ENCODE results near the gene CD58. TPM values are rescaled to one million over a fixed set of nuclear protein-coding genes. Genes with fewer than 3 reads are reported as not detected.

CD58 gene
- total RNA-seq, 1 experiment from 2014 or later: 23.6 TPM

- ChIA-PET POLR2A (ENCODE audit: unreplicated experiment) (interaction anchor here (0.5 kb wide), 1 partner anchor 241 kb away, joined by 3 read pairs; no protein-coding TSS in a partner anchor), CTCF (no interaction called here)
- H2AFZ ChIP-seq: no peak overlapping the region
- no TSS peak for BruUV-seq (replicated peaks)
- no peak overlapping the region for H3K4me2 ChIP-seq
- H3K36me3 ChIP-seq (ENCODE audit: low read depth): no peaks in the 10 kb centered on the region
- no peaks in the 10 kb centered on the region for H3K9me3 ChIP-seq (ENCODE audit: insufficient read depth, low read depth)
- DNase-seq: no peak
- no peak overlapping the region for H3K27ac ChIP-seq
- H3K4me3 ChIP-seq: no peak overlapping the region
- no peaks in the 10 kb centered on the region for H3K9me2 ChIP-seq (ENCODE audit: insufficient read depth)
- H3F3A ChIP-seq (ENCODE audit: insufficient read depth, low read depth): peaks cover 7% of the 10 kb centered on the region; the same call in 1 of the 2 replicates
- no peaks in the 10 kb centered on the region for H3K27me3 ChIP-seq (ENCODE audit: insufficient read depth, low read depth)
- peaks cover 55% of the 10 kb centered on the region for H3K4me1 ChIP-seq (replicated peaks; ENCODE audit: insufficient read depth)
- intact Hi-C loops (cut with micrococcal nuclease; ENCODE audit: unreplicated experiment): loop anchor here (5.0 to 10.0 kb wide), 2 partner anchors 689 to 712 kb away; no protein-coding TSS in a partner anchor
- no peaks in the 10 kb centered on the region for H3K79me2 ChIP-seq (ENCODE audit: low read depth)
- TF ChIP-seq CTCF (conservative IDR thresholded peaks at IDR 0.05) (no peak), EZH2 (IDR thresholded peaks at IDR 0.05; ENCODE audit: low read depth) (no peak)
- no peaks in the 10 kb centered on the region for H4K20me1 ChIP-seq (ENCODE audit: insufficient read depth)
Measured at GRCh38 chr1:116496380-116496779, 74.4 kb downstream of the CD58 start.

DNA sequence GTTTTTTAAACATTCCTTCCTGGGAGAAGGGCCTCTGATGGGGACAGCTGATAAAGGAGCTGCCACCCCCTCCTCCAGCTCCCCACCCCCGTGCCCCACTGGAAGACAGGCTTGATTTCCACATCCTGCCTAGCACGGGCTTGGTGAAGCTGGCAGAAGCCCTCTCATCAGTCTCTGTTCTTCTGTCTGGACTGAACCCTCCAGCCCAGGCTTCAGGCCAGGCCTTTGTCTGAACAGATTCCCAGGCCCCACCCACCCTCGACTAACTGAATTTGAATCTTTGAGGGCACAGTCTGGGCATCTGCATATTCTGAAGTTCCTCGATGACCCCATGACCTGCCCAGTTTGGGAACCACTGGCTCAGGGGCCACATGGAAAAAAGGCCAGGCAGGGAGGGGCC is 75.3 kb downstream of the CD58 start:
- Histone ChIP-seq H2AFZ (no peak overlapping the region), H4K20me1 (ENCODE audit: insufficient read depth) (no peaks in the 10 kb centered on the region)

GRCh38 chr1:116494745-116495144 is 76.1 kb downstream of the CD58 start:
- CTCF ChIA-PET: interaction anchor here (1.2 to 2.0 kb wide), 2 partner anchors 9 to 355 kb away, joined by 6 read pairs; no protein-coding TSS in a partner anchor
- peaks cover 11% of the 10 kb centered on the region for H3F3A ChIP-seq (ENCODE audit: insufficient read depth, low read depth)
- no peak for TF ChIP-seq EZH2 (IDR thresholded peaks at IDR 0.05; ENCODE audit: low read depth)
- peaks cover 69% of the 10 kb centered on the region for H3K4me1 ChIP-seq (replicated peaks; ENCODE audit: insufficient read depth)
- H3K79me2 ChIP-seq (ENCODE audit: low read depth): no peaks in the 10 kb centered on the region
- H3K4me2 ChIP-seq: no peak overlapping the region
- no peaks in the 10 kb centered on the region for H3K9me2 ChIP-seq (ENCODE audit: insufficient read depth)
- H2AFZ ChIP-seq: no peak overlapping the region
- no TSS peak for BruUV-seq (replicated peaks)
- no peak overlapping the region for H3K27ac ChIP-seq
- no peak overlapping the region for H3K4me3 ChIP-seq
- no peaks in the 10 kb centered on the region for H4K20me1 ChIP-seq (ENCODE audit: insufficient read depth)
- DNase-seq: no peak
- POLR2A ChIA-PET (ENCODE audit: unreplicated experiment): interaction anchor here (0.5 kb wide), 1 partner anchor 264 kb away, joined by 3 read pairs; no protein-coding TSS in a partner anchor
- H3K36me3 ChIP-seq (ENCODE audit: low read depth): no peaks in the 10 kb centered on the region
- no peaks in the 10 kb centered on the region for H3K27me3 ChIP-seq (ENCODE audit: insufficient read depth, low read depth)
- intact Hi-C loops (cut with micrococcal nuclease; ENCODE audit: unreplicated experiment): loop anchor here (5.0 to 10.0 kb wide), 2 partner anchors 687 to 710 kb away; no protein-coding TSS in a partner anchor
- no peaks in the 10 kb centered on the region for H3K9me3 ChIP-seq (ENCODE audit: insufficient read depth, low read depth)

More for the DNA sequence above, 75.3 kb downstream of the CD58 start:
- no peak for DNase-seq
- H3K79me2 ChIP-seq (ENCODE audit: low read depth): no peaks in the 10 kb centered on the region
- no peaks in the 10 kb centered on the region for H3K9me2 ChIP-seq (ENCODE audit: insufficient read depth)
- BruUV-seq (replicated peaks): no TSS peak
- H3K36me3 ChIP-seq (ENCODE audit: low read depth): no peaks in the 10 kb centered on the region
- intact Hi-C loops (cut with micrococcal nuclease; ENCODE audit: unreplicated experiment): loop anchor here (5.0 to 10.0 kb wide), 2 partner anchors 688 to 711 kb away; no protein-coding TSS in a partner anchor
- H3F3A ChIP-seq (ENCODE audit: insufficient read depth, low read depth): peaks cover 10% of the 10 kb centered on the region; the same call in 1 of the 2 replicates
- no peak overlapping the region for H3K4me2 ChIP-seq
- H3K9me3 ChIP-seq (ENCODE audit: insufficient read depth, low read depth): no peaks in the 10 kb centered on the region
- H3K4me3 ChIP-seq: no peak overlapping the region
- TF ChIP-seq CTCF (conservative IDR thresholded peaks at IDR 0.05): no peak
- no peak for TF ChIP-seq EZH2 (IDR thresholded peaks at IDR 0.05; ENCODE audit: low read depth)
- H3K27ac ChIP-seq: no peak overlapping the region
- no peaks in the 10 kb centered on the region for H3K27me3 ChIP-seq (ENCODE audit: insufficient read depth, low read depth)
- ChIA-PET POLR2A (ENCODE audit: unreplicated experiment) (interaction anchor here (0.5 kb wide), 1 partner anchor 265 kb away, joined by 3 read pairs; no protein-coding TSS in a partner anchor), CTCF (interaction anchor here (2.0 kb wide), 1 partner anchor 356 kb away, joined by 6 read pairs; no protein-coding TSS in a partner anchor)
- H3K4me1 ChIP-seq (replicated peaks; ENCODE audit: insufficient read depth): peaks cover 63% of the 10 kb centered on the region
